ENCODE measurements around the gene MYO7A. TPM values are rescaled to one million over a fixed set of nuclear protein-coding genes. Genes with fewer than 3 reads are reported as not detected.

The MYO7A gene
- total RNA-seq, 1 experiment from 2014 or later: 0.26 TPM

DNA sequence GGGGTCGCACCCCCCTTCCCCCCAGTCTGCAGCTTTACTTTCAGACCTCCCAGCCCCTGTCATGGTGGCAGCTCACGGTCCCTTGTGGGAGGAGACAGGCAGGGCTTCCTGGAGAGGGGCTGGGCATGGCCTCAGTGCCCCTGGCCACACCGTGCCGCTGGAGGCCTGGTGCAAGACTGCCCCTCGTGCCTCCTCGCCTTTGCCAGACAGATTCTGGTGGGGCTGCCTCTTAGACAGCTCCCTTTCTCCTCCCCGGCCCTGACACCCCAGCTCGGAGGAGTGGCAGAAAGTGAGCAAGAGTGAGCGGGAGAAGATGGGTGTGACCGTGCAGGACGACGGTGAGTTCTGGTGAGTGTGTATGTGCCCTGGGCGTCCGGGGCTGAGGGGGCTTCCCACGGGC, 12.1 kb upstream of the MYO7A start:
- H3K27me3 Mint-ChIP-seq (ENCODE audit: insufficient read depth, unreplicated experiment): no peaks in the 10 kb centered on the region
- no peak overlapping the region for H3K27ac Mint-ChIP-seq (ENCODE audit: low read depth, unreplicated experiment)
- CTCF ChIA-PET: interaction anchor here (1.0 to 7.3 kb wide), 2 partner anchors 13 to 24 kb away, joined by 3 to 52 read pairs; partner anchors contain the start of gene MYO7A
- no TSS peak for BruUV-seq (replicated peaks)
- H3K36me3 Mint-ChIP-seq (ENCODE audit: insufficient read depth, unreplicated experiment): peaks cover 6% of the 10 kb centered on the region
- no peaks in the 10 kb centered on the region for H3K9me3 Mint-ChIP-seq (ENCODE audit: unreplicated experiment)
- H3K4me3 Mint-ChIP-seq (ENCODE audit: unreplicated experiment): no peak overlapping the region
- POLR2A ChIA-PET: interaction anchor here (0.8 kb wide), 1 partner anchor 64 kb away, joined by 3 read pairs; no protein-coding TSS in a partner anchor
- no peak for DNase-seq (ENCODE audit: unreplicated experiment)
- H3K4me1 Mint-ChIP-seq (ENCODE audit: insufficient read depth, unreplicated experiment): no peaks in the 10 kb centered on the region
- intact Hi-C loops (cut with micrococcal nuclease): no loop called here
- TF ChIP-seq CTCF (IDR thresholded peaks at IDR 0.05; ENCODE audit: unreplicated experiment): no peak

DNA sequence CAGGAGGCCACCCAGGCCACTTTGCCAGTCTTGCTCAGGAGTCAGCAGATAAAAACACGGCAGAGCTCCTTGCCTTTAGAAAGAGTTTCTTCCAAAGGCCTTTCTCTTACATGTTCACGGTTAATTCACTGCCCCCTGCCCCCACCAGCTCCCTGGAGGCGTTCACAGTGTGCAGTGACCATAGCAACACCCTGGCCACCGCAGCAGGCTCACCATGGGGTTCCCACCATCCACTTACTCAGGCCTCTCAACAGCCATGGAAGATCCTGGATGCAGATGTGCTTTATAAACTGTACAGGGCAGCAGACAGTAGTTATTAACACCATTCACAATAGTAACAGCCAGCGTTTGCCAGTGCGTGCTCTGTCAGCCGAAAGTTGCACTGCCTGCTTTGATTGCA, 10.6 kb upstream of the MYO7A start:
- no peak for DNase-seq (ENCODE audit: unreplicated experiment)
- no peaks in the 10 kb centered on the region for H3K9me3 Mint-ChIP-seq (ENCODE audit: unreplicated experiment)
- POLR2A ChIA-PET: no interaction called here
- no peak overlapping the region for H3K27ac Mint-ChIP-seq (ENCODE audit: low read depth, unreplicated experiment)
- H3K4me1 Mint-ChIP-seq (ENCODE audit: insufficient read depth, unreplicated experiment): no peaks in the 10 kb centered on the region
- H3K4me3 Mint-ChIP-seq (ENCODE audit: unreplicated experiment): no peak overlapping the region
- CTCF ChIA-PET: interaction anchor here (1.5 to 7.3 kb wide), 2 partner anchors 10 to 11 kb away, joined by 6 to 52 read pairs; partner anchors contain the start of gene MYO7A
- H3K27me3 Mint-ChIP-seq (ENCODE audit: insufficient read depth, unreplicated experiment): no peaks in the 10 kb centered on the region
- intact Hi-C loops (cut with micrococcal nuclease): no loop called here
- no peak for TF ChIP-seq CTCF (IDR thresholded peaks at IDR 0.05; ENCODE audit: unreplicated experiment)
- BruUV-seq (replicated peaks): no TSS peak
- H3K36me3 Mint-ChIP-seq (ENCODE audit: insufficient read depth, unreplicated experiment): peaks cover 6% of the 10 kb centered on the region

- H3K9me3 Mint-ChIP-seq (ENCODE audit: unreplicated experiment): no peaks in the 10 kb centered on the region
- H3K36me3 Mint-ChIP-seq (ENCODE audit: insufficient read depth, unreplicated experiment): peaks cover 6% of the 10 kb centered on the region
- H3K4me1 Mint-ChIP-seq (ENCODE audit: insufficient read depth, unreplicated experiment): no peaks in the 10 kb centered on the region
- no peak overlapping the region for H3K27ac Mint-ChIP-seq (ENCODE audit: low read depth, unreplicated experiment)
- no peaks in the 10 kb centered on the region for H3K27me3 Mint-ChIP-seq (ENCODE audit: insufficient read depth, unreplicated experiment)
- BruUV-seq (replicated peaks): no TSS peak
- no peak for TF ChIP-seq CTCF (IDR thresholded peaks at IDR 0.05; ENCODE audit: unreplicated experiment)
- intact Hi-C loops (cut with micrococcal nuclease): no loop called here
- POLR2A ChIA-PET: no interaction called here
- CTCF ChIA-PET: interaction anchor here (0.6 to 7.3 kb wide), 3 partner anchors 10 to 422 kb away, joined by 3 to 52 read pairs (median 6); partner anchors contain the start of gene MYO7A
- no peak overlapping the region for H3K4me3 Mint-ChIP-seq (ENCODE audit: unreplicated experiment)
- DNase-seq (ENCODE audit: unreplicated experiment): no peak
Measured at GRCh38 chr11:77118086-77118485, 10.0 kb upstream of the MYO7A start.

- CTCF ChIA-PET: interaction anchor here (0.6 to 1.4 kb wide), 2 partner anchors 17 to 421 kb away, joined by 3 read pairs; no protein-coding TSS in a partner anchor
- Mint-ChIP-seq H3K4me3 (ENCODE audit: unreplicated experiment) (no peak overlapping the region), H3K36me3 (ENCODE audit: insufficient read depth, unreplicated experiment) (peaks cover 6% of the 10 kb centered on the region), H3K4me1 (ENCODE audit: insufficient read depth, unreplicated experiment) (no peaks in the 10 kb centered on the region), H3K27ac (ENCODE audit: low read depth, unreplicated experiment) (no peak overlapping the region), H3K9me3 (ENCODE audit: unreplicated experiment) (no peaks in the 10 kb centered on the region), H3K27me3 (ENCODE audit: insufficient read depth, unreplicated experiment) (no peaks in the 10 kb centered on the region)
- no peak for DNase-seq (ENCODE audit: unreplicated experiment)
- BruUV-seq (replicated peaks): no TSS peak
- intact Hi-C loops (cut with micrococcal nuclease): no loop called here
- POLR2A ChIA-PET: no interaction called here
- no peak for TF ChIP-seq CTCF (IDR thresholded peaks at IDR 0.05; ENCODE audit: unreplicated experiment)
Measured at GRCh38 chr11:77118971-77119370, 9.1 kb upstream of the MYO7A start.

All from MCF 10A (cell line).